ENCODE data around the gene PXK. TPM values are rescaled to one million over a fixed set of nuclear protein-coding genes. Genes with fewer than 3 reads are reported as not detected.

Gene PXK
- total RNA-seq, 1 donor from 2014 or later = 5.4 TPM

GRCh38 chr3:58377750-58378149 is 45.1 kb downstream of the PXK start:
- H3K9me3 Mint-ChIP-seq = no peaks in the 10 kb centered on the region
- H3K36me3 Mint-ChIP-seq (ENCODE audit: low read depth) = no peaks in the 10 kb centered on the region
- no peaks in the 10 kb centered on the region for H3K27me3 Mint-ChIP-seq (ENCODE audit: low read depth)
- no peak for TF ChIP-seq CTCF (conservative IDR thresholded peaks at IDR 0.05)
- DNase-seq (ENCODE audit: low read depth, low spot score) = no peak
- no peak overlapping the region for H3K27ac Mint-ChIP-seq (ENCODE audit: unreplicated experiment)
- peaks cover 7% of the 10 kb centered on the region for H3K4me1 Mint-ChIP-seq
- H3K4me3 Mint-ChIP-seq = no peak overlapping the region

GRCh38 chr3:58379351-58380073 is 46.8 kb downstream of the PXK start:
- Mint-ChIP-seq H3K27ac (ENCODE audit: unreplicated experiment) (peak overlapping the region; percentile 87), H3K27me3 (ENCODE audit: low read depth) (no peaks in the 10 kb centered on the region), H3K9me3 (no peaks in the 10 kb centered on the region), H3K4me1 (peaks cover 5% of the 10 kb centered on the region), H3K4me3 (no peak overlapping the region), H3K36me3 (ENCODE audit: low read depth) (no peaks in the 10 kb centered on the region)
- TF ChIP-seq CTCF (conservative IDR thresholded peaks at IDR 0.05) = no peak
- no peak for DNase-seq (ENCODE audit: low read depth, low spot score)

DNA sequence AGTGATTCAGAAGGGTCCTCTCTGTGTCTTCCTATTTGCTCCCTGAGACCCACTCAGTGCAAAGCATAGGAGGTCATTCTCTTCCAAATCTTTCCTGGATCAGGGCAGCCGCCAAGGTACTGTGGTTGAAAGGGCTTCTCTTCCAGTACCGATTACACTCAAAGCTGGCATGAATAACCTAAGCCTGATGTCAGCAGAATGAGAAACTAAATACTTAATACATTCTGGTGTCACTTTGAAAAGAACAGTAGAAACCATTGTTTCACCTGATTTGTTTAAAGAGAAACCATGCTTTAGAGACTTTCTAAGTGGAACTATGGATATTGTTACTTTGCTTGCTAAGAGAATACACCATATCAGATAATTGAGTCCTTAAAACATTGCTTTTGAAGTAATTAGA is 50.8 kb downstream of the PXK start:
- Mint-ChIP-seq H3K36me3 (ENCODE audit: low read depth) (no peaks in the 10 kb centered on the region), H3K27me3 (ENCODE audit: low read depth) (no peaks in the 10 kb centered on the region), H3K9me3 (no peaks in the 10 kb centered on the region), H3K4me3 (no peak overlapping the region), H3K27ac (ENCODE audit: unreplicated experiment) (no peak overlapping the region), H3K4me1 (peaks cover 5% of the 10 kb centered on the region)
- TF ChIP-seq CTCF (conservative IDR thresholded peaks at IDR 0.05) = no peak
- no peak for DNase-seq (ENCODE audit: low read depth, low spot score)

DNA sequence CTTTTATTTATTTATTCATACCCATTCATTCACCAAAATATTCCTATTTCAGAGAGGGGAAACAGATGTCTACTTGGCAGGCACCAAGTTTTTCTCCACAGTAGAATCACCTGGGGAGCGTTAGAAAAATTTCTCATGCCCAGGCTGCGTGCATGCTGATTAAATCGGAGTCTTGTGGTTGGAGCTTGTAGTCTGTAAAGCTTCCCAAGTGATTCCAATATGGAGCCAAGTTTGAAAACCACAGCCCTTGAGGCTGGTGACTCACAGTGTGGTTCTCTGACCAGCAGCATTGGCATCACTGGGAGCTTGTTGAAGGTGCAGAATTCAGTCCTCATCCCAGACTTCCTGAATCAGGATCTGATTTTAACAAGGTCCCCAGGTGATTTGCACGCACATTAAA is 51.2 kb downstream of the PXK start:
- H3K4me1 Mint-ChIP-seq = peaks cover 9% of the 10 kb centered on the region
- H3K27ac Mint-ChIP-seq (ENCODE audit: unreplicated experiment) = no peak overlapping the region
- DNase-seq (ENCODE audit: low read depth, low spot score) = no peak
- no peak overlapping the region for H3K4me3 Mint-ChIP-seq
- no peak for TF ChIP-seq CTCF (conservative IDR thresholded peaks at IDR 0.05)
- no peaks in the 10 kb centered on the region for H3K9me3 Mint-ChIP-seq
- no peaks in the 10 kb centered on the region for H3K27me3 Mint-ChIP-seq (ENCODE audit: low read depth)
- H3K36me3 Mint-ChIP-seq (ENCODE audit: low read depth) = no peaks in the 10 kb centered on the region

- peaks cover 10% of the 10 kb centered on the region for H3K4me1 Mint-ChIP-seq
- no peaks in the 10 kb centered on the region for H3K36me3 Mint-ChIP-seq (ENCODE audit: low read depth)
- DNase-seq (ENCODE audit: low read depth, low spot score) = no peak
- no peak overlapping the region for H3K4me3 Mint-ChIP-seq
- no peaks in the 10 kb centered on the region for H3K9me3 Mint-ChIP-seq
- TF ChIP-seq CTCF (conservative IDR thresholded peaks at IDR 0.05) = no peak
- H3K27ac Mint-ChIP-seq (ENCODE audit: unreplicated experiment) = peak overlapping the region; percentile 45
- no peaks in the 10 kb centered on the region for H3K27me3 Mint-ChIP-seq (ENCODE audit: low read depth)
These were observed 51.8 kb downstream of the PXK start for GRCh38 chr3:58384381-58385090.
